SK-N-SH (cell line): ENCODE data around the gene WDR48. TPM values are rescaled to one million over a fixed set of nuclear protein-coding genes. Genes with fewer than 3 reads are reported as not detected.

Source experiments
- CTCF ChIA-PET: fragments of 300-600, 350-600 bp; formaldehyde crosslinking; extraction: SDS; loops from one replicate; lab custom pipeline; 2021; lab: Yijun Ruan, JAX
- POLR2A ChIA-PET: fragments of 350-600 bp; sonication (Branson Sonifier 250); formaldehyde crosslinking; extraction: SDS; loops from one replicate; lab custom pipeline; 2020; ENCODE audit warnings: antibody characterized with exemption, inconsistent platforms; lab: Yijun Ruan, JAX
- DNase-seq: peaks from one replicate; pipeline ENCODE4 v3.0.0; 2012
- H2AFZ ChIP-seq: fragments of 200-600 bp; sonication (generic); 2 replicates; pipeline ENCODE4 v1.8.1; 2016; ENCODE audit warnings: antibody characterized with exemption, mild to moderate bottlenecking, low read depth
- H3F3A ChIP-seq: fragments of 200-600 bp; sonication (generic); replicated peaks from 2 replicates; pipeline ENCODE3; 2016; ENCODE audit warnings: antibody characterized with exemption, mild to moderate bottlenecking; ENCODE audit not compliant: insufficient read depth
- H3K27ac ChIP-seq, 2 experiments: fragments of 200-500 bp in 1 of 2; fragments of 200-600 bp in 1 of 2; sonication (Bioruptor generic) in 1 of 2; sonication (generic), shearing (Covaris generic) in 1 of 2; 2 replicates each; pipeline versions ENCODE4 v1.5.1 to v1.6.1; 2014 to 2016; ENCODE audit warnings: low read depth in 2 of 2, inconsistent platforms in 1 of 2, low read length in 1 of 2, mild to moderate bottlenecking in 1 of 2, mixed read lengths in 1 of 2
- H3K27me3 ChIP-seq: fragments of 200-600 bp; sonication (generic), shearing (Covaris generic); 2 replicates; pipeline ENCODE4 v1.6.1; 2016; ENCODE audit warnings: mixed run types; ENCODE audit not compliant: insufficient read depth
- H3K36me3 ChIP-seq, 2 experiments: fragments of 200-500 bp in 1 of 2; fragments of 200-600 bp in 1 of 2; sonication (Bioruptor generic) in 1 of 2; sonication (generic) in 1 of 2; replicated peaks in 1 of 2; 2 replicates each; pipeline versions ENCODE3 to v1.5.1; 2014 to 2016; ENCODE audit warnings: low read length in 1 of 2, mild to moderate bottlenecking in 1 of 2; ENCODE audit not compliant: insufficient read depth in 2 of 2, control insufficient read depth in 1 of 2
- H3K4me1 ChIP-seq, 2 experiments: fragments of 200-500 bp in 1 of 2; fragments of 200-600 bp in 1 of 2; sonication (Bioruptor generic) in 1 of 2; sonication (generic), shearing (Covaris generic) in 1 of 2; 2 replicates each; pipeline versions ENCODE4 v1.5.1 to v1.6.1; 2014 to 2016; ENCODE audit warnings: low read depth in 1 of 2, low read length in 1 of 2, mixed run types in 1 of 2; ENCODE audit not compliant: insufficient read depth in 2 of 2, control insufficient read depth in 1 of 2
- H3K4me2 ChIP-seq: fragments of 200-600 bp; sonication (generic), shearing (Covaris generic); 2 replicates; pipeline ENCODE4 v1.6.1; 2017; ENCODE audit warnings: mixed run types
- H3K4me3 ChIP-seq, 2 experiments: fragments of 200-500 bp in 1 of 2; fragments of 200-600 bp in 1 of 2; sonication (Bioruptor generic) in 1 of 2; sonication (generic), shearing (Covaris generic) in 1 of 2; 2 replicates each; pipeline versions ENCODE4 v1.5.1 to v1.8.1; 2014 to 2016; ENCODE audit warnings: low read depth in 2 of 2, inconsistent platforms in 1 of 2, low read length in 1 of 2, mild to moderate bottlenecking in 1 of 2, mixed read lengths in 1 of 2, moderate library complexity in 1 of 2
- H3K79me2 ChIP-seq: fragments of 200-600 bp; sonication (generic); 2 replicates; pipeline ENCODE4 v1.8.1; 2017; ENCODE audit warnings: mild to moderate bottlenecking; ENCODE audit not compliant: insufficient read depth
- H3K9ac ChIP-seq: fragments of 200-600 bp; sonication (generic); 2 replicates; pipeline ENCODE4 v1.6.1; 2017; ENCODE audit warnings: mixed run types
- H3K9me2 ChIP-seq: fragments of 200-600 bp; sonication (generic); 2 replicates; pipeline ENCODE4 v1.6.1; 2017; ENCODE audit warnings: mixed run types
- H3K9me3 ChIP-seq: fragments of 200-600 bp; sonication (generic); 2 replicates; pipeline ENCODE4 v1.6.1; 2017; ENCODE audit warnings: mixed run types, mild to moderate bottlenecking, moderate library complexity
- H4K20me1 ChIP-seq: fragments of 200-600 bp; sonication (generic); 2 replicates; pipeline ENCODE4 v1.6.1; 2017; ENCODE audit warnings: mild to moderate bottlenecking, mixed run types; ENCODE audit not compliant: insufficient read depth
- EZH2phosphoT487 ChIP-seq: fragments of 200-600 bp; sonication (generic); IDR thresholded peaks from 2 replicates; pipeline ENCODE4 v1.6.1; 2017; ENCODE audit warnings: low read depth, mixed run types, mild to moderate bottlenecking, antibody characterized with exemption, moderate library complexity, borderline replicate concordance
- FOXJ3 ChIP-seq: sonication (generic); formaldehyde crosslinking; IDR thresholded peaks from 2 replicates; pipeline ENCODE4 v1.5.1; 2020; ENCODE audit warnings: mild to moderate bottlenecking, missing genetic modification reagents
- FOXM1 ChIP-seq: IDR thresholded peaks from 2 replicates; pipeline ENCODE4 v1.4.0; 2012; ENCODE audit warnings: low read depth, mild to moderate bottlenecking
- GATA2 ChIP-seq: sonication (generic); formaldehyde crosslinking; IDR thresholded peaks from 2 replicates; pipeline ENCODE4 v1.5.0; 2020; ENCODE audit warnings: mild to moderate bottlenecking, missing genetic modification reagents
- JUND ChIP-seq: IDR thresholded peaks from 2 replicates; pipeline ENCODE4 v1.4.0; 2012
- MEF2A ChIP-seq: IDR thresholded peaks from 2 replicates; pipeline ENCODE4 v1.4.0; 2012; ENCODE audit warnings: low read depth, borderline replicate concordance
- MXI1 ChIP-seq: IDR thresholded peaks from 2 replicates; pipeline ENCODE4 v1.6.1; 2012; ENCODE audit warnings: mild to moderate bottlenecking, low read depth, low read length, improper control_type of control experiment
- NRF1 ChIP-seq: IDR thresholded peaks from 2 replicates; pipeline ENCODE4 v1.6.1; 2012; ENCODE audit warnings: low read depth, mild to moderate bottlenecking, low read length
- POLR2AphosphoS5 ChIP-seq: IDR thresholded peaks from 2 replicates; pipeline ENCODE4 v1.6.1; 2012; ENCODE audit warnings: low read depth, low read length
- RAD21 ChIP-seq: IDR thresholded peaks from 2 replicates; pipeline ENCODE4 v1.6.1; 2012; ENCODE audit warnings: mild to moderate bottlenecking, low read length
- RXRA ChIP-seq: IDR thresholded peaks from 2 replicates; pipeline ENCODE4 v1.4.0; 2012; ENCODE audit warnings: low read depth, mild to moderate bottlenecking, borderline replicate concordance
- SIN3A ChIP-seq: IDR thresholded peaks from 2 replicates; pipeline ENCODE4 v1.6.1; 2012; ENCODE audit warnings: low read depth, mild to moderate bottlenecking, low read length, moderate library complexity, borderline replicate concordance
- SMC3 ChIP-seq: IDR thresholded peaks from 2 replicates; pipeline ENCODE4 v1.6.1; 2012; ENCODE audit warnings: low read depth, low read length, improper control_type of control experiment
- TAF1 ChIP-seq: IDR thresholded peaks from 2 replicates; pipeline ENCODE4 v1.6.1; 2012; ENCODE audit warnings: low read depth, mild to moderate bottlenecking, low read length, moderate library complexity, borderline replicate concordance
- TCF12 ChIP-seq: IDR thresholded peaks from 2 replicates; pipeline ENCODE4 v1.4.0; 2012
- YY1 ChIP-seq: IDR thresholded peaks from 2 replicates; pipeline ENCODE4 v1.4.0; 2012; ENCODE audit warnings: low read depth, mild to moderate bottlenecking
- WGBS: methylation state at CpG from one replicate; pipeline ENCODE4 v1.1.6; 2017; ENCODE audit warnings: low lambda C conversion rate; 5-methylcytosine and 5-hydroxymethylcytosine counted together
- polyA plus RNA-seq, 3 experiments: library from polyadenylated mRNA; depleted of rRNA; stranded (reverse); fragments of >200 nt; gene quantifications; 2 replicates each; pipeline ENCODE4 v1.2.3, GENCODE V29; 2012
- TF ChIP-seq, protein P1 (sequence below): IDR thresholded peaks from 2 replicates; pipeline ENCODE4 v1.4.0; 2012; ENCODE audit warnings: low read depth, borderline replicate concordance
- TF ChIP-seq, protein P2 (sequence below): IDR thresholded peaks from 2 replicates; pipeline ENCODE4 v1.4.0; 2012; ENCODE audit warnings: low read depth, borderline replicate concordance
- TF ChIP-seq, protein P3 (sequence below): fragments of 150-350 bp; IDR thresholded peaks from 2 replicates; pipeline ENCODE4 v1.6.1; 2017; ENCODE audit warnings: antibody characterized with exemption, low read length, low read depth, borderline replicate concordance
- TF ChIP-seq, protein P4 (sequence below): fragments of 150-350 bp; IDR thresholded peaks from 2 replicates; pipeline ENCODE4 v1.6.1; 2016; ENCODE audit warnings: mild to moderate bottlenecking, low read depth, low read length

Gene WDR48
- polyA plus RNA-seq, 1 of the 3 experiments (the other 2 are of a cell fraction), result 12.1 TPM

DNA sequence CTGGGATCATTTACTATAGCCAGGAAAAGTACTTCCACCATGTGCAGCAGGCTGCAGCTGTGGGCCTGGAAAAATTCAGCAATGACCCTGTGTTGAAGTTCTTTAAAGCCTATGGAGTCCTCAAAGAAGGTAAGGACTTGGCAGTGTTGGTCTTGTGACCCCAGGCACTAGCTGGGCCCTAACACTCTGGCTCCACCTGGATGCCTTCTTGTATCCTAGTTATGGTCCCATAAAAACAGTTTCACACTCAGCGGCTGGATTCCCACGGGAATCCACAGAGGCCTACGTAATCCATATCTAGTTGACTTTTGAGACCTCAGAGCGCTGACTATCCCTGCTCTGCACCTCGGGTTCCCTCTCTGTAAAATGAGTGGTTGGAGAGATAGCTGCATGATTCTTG, 57.3 kb downstream of the WDR48 start:
- WGBS, result 82% methylated on average over 5 of the region's 5 CpGs
- POLR2A ChIA-PET, result no interaction called here
- H3K9ac ChIP-seq, result no peak overlapping the region

DNA sequence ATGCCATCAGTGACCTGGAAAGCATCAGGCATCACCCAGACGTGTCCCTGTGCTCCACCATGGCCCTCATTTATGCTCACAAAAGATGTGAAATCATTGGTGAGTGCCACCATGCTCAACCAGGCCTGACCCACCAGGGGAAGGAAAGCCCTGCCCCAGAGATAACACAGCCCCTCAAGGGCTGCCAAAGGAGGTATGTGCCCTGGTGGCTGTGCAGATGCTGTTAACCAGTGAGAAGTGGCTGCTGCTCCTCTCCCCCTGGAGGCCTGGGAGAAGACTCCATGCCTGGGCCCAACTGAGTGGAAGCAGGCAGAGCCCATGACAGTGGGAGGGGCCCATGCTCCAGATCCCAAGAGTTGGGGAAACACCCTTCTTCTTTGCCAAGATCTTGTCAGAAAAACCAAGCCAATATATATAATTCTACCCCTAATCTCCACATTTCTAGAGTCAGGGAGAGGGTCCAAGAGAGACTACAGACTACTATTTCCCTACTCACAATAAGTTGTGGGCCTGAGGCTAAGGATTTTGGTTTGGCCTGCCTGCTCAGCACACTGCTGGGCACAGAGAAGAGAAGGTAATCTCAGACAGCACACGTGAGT, 58.3 kb downstream of the WDR48 start:
- Histone ChIP-seq H3K9me2 (no peaks in the 10 kb centered on the region), H2AFZ (no peak overlapping the region), H3K4me1 (peaks cover 4 to 18% of the 10 kb centered on the region in 2 experiments; a peak in 2 of 4 replicates), H3K9me3 (no peaks in the 10 kb centered on the region), H3K36me3 (peaks cover 0 to 8% of the 10 kb centered on the region in 2 experiments), H3K27ac (no peak overlapping the region), H3K4me2 (no peak overlapping the region), H3F3A (no peaks in the 10 kb centered on the region), H3K27me3 (no peaks in the 10 kb centered on the region), H4K20me1 (peaks cover 14% of the 10 kb centered on the region), H3K9ac (no peak overlapping the region), H3K79me2 (peaks cover 19% of the 10 kb centered on the region), H3K4me3 (no peak overlapping the region)
- no CpG with 5 or more reads among the region's 2 CpGs for WGBS
- CTCF ChIA-PET, result no interaction called here
- no peak for DNase-seq
- POLR2A ChIA-PET, result no interaction called here
- TF ChIP-seq, protein P1, sequence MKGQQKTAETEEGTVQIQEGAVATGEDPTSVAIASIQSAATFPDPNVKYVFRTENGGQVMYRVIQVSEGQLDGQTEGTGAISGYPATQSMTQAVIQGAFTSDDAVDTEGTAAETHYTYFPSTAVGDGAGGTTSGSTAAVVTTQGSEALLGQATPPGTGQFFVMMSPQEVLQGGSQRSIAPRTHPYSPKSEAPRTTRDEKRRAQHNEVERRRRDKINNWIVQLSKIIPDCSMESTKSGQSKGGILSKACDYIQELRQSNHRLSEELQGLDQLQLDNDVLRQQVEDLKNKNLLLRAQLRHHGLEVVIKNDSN, result no peak
- TF ChIP-seq GATA2 (CRISPR knock-in tag) (no peak), MXI1 (no peak), FOXJ3 (CRISPR knock-in tag) (no peak), RXRA (no peak), POLR2AphosphoS5 (no peak), TAF1 (no peak), RAD21 (no peak), MEF2A (no peak), TCF12 (no peak), EZH2phosphoT487 (no peak), SIN3A (no peak), SMC3 (no peak), FOXM1 (no peak), NRF1 (no peak), JUND (no peak), YY1 (no peak)
- TF ChIP-seq, protein P2, sequence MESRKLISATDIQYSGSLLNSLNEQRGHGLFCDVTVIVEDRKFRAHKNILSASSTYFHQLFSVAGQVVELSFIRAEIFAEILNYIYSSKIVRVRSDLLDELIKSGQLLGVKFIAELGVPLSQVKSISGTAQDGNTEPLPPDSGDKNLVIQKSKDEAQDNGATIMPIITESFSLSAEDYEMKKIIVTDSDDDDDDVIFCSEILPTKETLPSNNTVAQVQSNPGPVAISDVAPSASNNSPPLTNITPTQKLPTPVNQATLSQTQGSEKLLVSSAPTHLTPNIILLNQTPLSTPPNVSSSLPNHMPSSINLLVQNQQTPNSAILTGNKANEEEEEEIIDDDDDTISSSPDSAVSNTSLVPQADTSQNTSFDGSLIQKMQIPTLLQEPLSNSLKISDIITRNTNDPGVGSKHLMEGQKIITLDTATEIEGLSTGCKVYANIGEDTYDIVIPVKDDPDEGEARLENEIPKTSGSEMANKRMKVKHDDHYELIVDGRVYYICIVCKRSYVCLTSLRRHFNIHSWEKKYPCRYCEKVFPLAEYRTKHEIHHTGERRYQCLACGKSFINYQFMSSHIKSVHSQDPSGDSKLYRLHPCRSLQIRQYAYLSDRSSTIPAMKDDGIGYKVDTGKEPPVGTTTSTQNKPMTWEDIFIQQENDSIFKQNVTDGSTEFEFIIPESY, result no peak
- TF ChIP-seq, protein P3, sequence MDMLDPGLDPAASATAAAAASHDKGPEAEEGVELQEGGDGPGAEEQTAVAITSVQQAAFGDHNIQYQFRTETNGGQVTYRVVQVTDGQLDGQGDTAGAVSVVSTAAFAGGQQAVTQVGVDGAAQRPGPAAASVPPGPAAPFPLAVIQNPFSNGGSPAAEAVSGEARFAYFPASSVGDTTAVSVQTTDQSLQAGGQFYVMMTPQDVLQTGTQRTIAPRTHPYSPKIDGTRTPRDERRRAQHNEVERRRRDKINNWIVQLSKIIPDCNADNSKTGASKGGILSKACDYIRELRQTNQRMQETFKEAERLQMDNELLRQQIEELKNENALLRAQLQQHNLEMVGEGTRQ, result no peak

More for the DNA sequence above, 57.3 kb downstream of the WDR48 start:
- CTCF ChIA-PET, result interaction anchor here (2.6 kb wide), 1 partner anchor 179 kb away, joined by 14 read pairs; no protein-coding TSS in a partner anchor
- peaks cover 25% of the 10 kb centered on the region for H4K20me1 ChIP-seq
- H3K36me3 ChIP-seq, result peaks cover 0 to 8% of the 10 kb centered on the region in 2 experiments
- H3K9me2 ChIP-seq, result no peaks in the 10 kb centered on the region
- H3K79me2 ChIP-seq, result peaks cover 30% of the 10 kb centered on the region
- no peak overlapping the region for H3K4me3 ChIP-seq
- peaks cover 4 to 24% of the 10 kb centered on the region in 2 experiments; a peak in 2 of 4 replicates for H3K4me1 ChIP-seq
- no peak overlapping the region for H3K27ac ChIP-seq
- H2AFZ ChIP-seq, result no peak overlapping the region
- TF ChIP-seq RXRA (no peak), SMC3 (no peak), GATA2 (CRISPR knock-in tag) (no peak)
- TF ChIP-seq, protein P4, sequence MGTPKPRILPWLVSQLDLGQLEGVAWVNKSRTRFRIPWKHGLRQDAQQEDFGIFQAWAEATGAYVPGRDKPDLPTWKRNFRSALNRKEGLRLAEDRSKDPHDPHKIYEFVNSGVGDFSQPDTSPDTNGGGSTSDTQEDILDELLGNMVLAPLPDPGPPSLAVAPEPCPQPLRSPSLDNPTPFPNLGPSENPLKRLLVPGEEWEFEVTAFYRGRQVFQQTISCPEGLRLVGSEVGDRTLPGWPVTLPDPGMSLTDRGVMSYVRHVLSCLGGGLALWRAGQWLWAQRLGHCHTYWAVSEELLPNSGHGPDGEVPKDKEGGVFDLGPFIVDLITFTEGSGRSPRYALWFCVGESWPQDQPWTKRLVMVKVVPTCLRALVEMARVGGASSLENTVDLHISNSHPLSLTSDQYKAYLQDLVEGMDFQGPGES, result no peak
- no peak for DNase-seq
- no peaks in the 10 kb centered on the region for H3F3A ChIP-seq
- no peaks in the 10 kb centered on the region for H3K27me3 ChIP-seq
- H3K4me2 ChIP-seq, result no peak overlapping the region
- no peaks in the 10 kb centered on the region for H3K9me3 ChIP-seq
